Choroid plexus epithelial cell (primary cell): ENCODE results near the gene SSNA1.

Source experiments
- DNase-seq: peaks from one replicate; pipeline ENCODE4 v3.0.0-alpha.2; 2010; ENCODE audit warnings: low read depth
- H3K4me3 ChIP-seq: 2 replicates; pipeline ENCODE4 v1.5.1; 2011; ENCODE audit warnings: low read depth, mild to moderate bottlenecking, control low read depth, low read length, moderate library complexity
- TF ChIP-seq, protein P1 (sequence below): conservative IDR thresholded peaks from 2 replicates; pipeline ENCODE4 v1.5.1; 2011; ENCODE audit warnings: low read depth, mild to moderate bottlenecking, control low read depth, inconsistent platforms, low read length, moderate library complexity

SSNA1 gene

DNA sequence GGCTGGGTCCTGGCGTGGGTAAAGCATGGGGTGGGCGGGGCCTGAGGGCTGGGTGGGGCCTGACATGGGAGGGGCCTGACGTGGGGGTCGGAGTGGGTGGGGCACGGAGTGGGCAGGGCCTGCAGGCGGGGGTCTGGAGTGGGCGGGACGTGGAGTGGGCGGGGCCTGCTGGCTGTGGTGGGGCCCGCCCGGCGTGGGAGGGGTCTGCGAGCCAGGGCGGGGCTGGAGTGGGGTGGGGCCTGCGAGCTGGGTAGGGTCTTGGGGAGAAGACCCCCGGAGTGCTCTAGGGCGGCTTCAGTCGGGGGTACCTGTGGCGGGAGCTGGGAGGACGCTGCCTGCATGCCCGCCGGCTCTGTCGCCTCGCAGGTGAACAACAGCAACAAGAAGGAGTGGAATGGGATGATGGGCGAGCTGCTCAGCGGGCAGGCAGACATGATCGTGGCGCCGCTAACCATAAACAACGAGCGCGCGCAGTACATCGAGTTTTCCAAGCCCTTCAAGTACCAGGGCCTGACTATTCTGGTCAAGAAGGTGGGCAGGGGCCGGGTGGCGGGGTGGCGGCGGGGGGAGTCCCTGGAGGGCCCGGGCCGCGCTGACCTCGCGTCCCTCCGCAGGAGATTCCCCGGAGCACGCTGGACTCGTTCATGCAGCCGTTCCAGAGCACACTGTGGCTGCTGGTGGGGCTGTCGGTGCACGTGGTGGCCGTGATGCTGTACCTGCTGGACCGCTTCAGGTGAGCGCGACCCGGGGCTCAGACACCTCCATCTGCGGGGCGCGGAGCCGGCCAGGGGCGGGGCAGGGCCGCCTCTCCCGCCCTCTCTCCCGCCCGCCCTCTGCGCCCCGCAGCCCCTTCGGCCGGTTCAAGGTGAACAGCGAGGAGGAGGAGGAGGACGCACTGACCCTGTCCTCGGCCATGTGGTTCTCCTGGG lies 26.7 kb upstream of the SSNA1 start:
- no peak for DNase-seq
- TF ChIP-seq, protein P1, sequence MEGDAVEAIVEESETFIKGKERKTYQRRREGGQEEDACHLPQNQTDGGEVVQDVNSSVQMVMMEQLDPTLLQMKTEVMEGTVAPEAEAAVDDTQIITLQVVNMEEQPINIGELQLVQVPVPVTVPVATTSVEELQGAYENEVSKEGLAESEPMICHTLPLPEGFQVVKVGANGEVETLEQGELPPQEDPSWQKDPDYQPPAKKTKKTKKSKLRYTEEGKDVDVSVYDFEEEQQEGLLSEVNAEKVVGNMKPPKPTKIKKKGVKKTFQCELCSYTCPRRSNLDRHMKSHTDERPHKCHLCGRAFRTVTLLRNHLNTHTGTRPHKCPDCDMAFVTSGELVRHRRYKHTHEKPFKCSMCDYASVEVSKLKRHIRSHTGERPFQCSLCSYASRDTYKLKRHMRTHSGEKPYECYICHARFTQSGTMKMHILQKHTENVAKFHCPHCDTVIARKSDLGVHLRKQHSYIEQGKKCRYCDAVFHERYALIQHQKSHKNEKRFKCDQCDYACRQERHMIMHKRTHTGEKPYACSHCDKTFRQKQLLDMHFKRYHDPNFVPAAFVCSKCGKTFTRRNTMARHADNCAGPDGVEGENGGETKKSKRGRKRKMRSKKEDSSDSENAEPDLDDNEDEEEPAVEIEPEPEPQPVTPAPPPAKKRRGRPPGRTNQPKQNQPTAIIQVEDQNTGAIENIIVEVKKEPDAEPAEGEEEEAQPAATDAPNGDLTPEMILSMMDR: no peak
- H3K4me3 ChIP-seq: no peak overlapping the region

DNA sequence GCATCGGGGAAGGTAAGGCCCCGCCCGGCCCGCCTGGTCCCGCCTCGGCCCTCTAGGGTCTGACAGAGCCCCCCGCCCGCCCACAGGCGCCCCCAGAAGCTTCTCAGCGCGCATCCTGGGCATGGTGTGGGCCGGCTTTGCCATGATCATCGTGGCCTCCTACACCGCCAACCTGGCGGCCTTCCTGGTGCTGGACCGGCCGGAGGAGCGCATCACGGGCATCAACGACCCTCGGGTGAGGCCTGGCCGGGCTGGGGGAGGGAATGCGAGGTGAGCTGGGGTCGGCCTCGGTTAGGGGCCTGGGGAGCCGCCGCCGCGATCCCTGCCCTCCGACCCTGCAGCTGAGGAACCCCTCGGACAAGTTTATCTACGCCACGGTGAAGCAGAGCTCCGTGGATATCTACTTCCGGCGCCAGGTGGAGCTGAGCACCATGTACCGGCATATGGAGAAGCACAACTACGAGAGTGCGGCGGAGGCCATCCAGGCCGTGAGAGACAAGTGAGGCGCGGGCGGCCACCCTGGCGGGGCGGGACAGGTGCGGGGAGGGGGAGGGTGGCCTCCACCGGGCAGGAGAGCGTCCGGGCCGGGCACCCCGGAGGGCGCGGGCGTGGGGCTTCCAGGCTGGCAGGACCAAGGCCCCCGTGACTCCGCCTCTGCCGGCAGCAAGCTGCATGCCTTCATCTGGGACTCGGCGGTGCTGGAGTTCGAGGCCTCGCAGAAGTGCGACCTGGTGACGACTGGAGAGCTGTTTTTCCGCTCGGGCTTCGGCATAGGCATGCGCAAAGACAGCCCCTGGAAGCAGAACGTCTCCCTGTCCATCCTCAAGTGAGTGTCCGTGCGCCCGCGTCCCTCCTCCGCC lies 25.7 kb upstream of the SSNA1 start:
- H3K4me3 ChIP-seq: peak overlapping the region; percentile 20
- peak; percentile 26 for DNase-seq
- TF ChIP-seq, protein P1: no peak

GRCh38 chr9:137163365-137163715 lies 25.1 kb upstream of the SSNA1 start:
- peak overlapping the region; percentile 20 for H3K4me3 ChIP-seq
- no peak for DNase-seq
- TF ChIP-seq, protein P1: no peak

DNA sequence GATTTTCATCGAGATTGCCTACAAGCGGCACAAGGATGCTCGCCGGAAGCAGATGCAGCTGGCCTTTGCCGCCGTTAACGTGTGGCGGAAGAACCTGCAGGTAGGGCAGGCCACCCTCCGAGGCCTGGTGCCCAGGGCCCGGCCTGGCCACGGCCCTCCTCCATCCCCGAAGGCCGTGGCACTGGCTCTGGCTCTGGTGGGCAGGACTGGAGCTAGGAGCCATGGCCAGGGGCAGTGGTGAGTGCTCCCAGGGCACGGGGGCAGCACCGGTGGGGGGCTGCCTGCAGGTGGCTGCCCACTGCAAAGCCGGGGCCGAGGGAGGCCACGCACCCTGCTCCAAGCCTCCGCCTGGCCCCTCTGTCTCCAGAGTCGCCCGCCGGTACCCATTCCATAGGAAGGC lies 24.7 kb upstream of the SSNA1 start:
- TF ChIP-seq, protein P1: no peak
- DNase-seq: no peak
- H3K4me3 ChIP-seq: no peak overlapping the region

GRCh38 chr9:137164370-137165249 lies 23.9 kb upstream of the SSNA1 start:
- TF ChIP-seq, protein P1: no peak
- H3K4me3 ChIP-seq: no peak overlapping the region
- DNase-seq: no peak

GRCh38 chr9:137165250-137165836 lies 23.1 kb upstream of the SSNA1 start:
- no peak for DNase-seq
- H3K4me3 ChIP-seq: no peak overlapping the region
- TF ChIP-seq, protein P1: no peak
